HepG2 (cell line): Measurements from ENCODE around the gene OSCP1. TPM values are rescaled to one million over a fixed set of nuclear protein-coding genes. Genes with fewer than 3 reads are reported as not detected.

Experiments
- AGO1 ChIP-seq: fragments of 200-400 bp; formaldehyde crosslinking; IDR thresholded peaks from 2 replicates; pipeline ENCODE4 v1.6.1; 2017; ENCODE audit warnings: mild to moderate bottlenecking, low read depth, low read length, moderate library complexity; ENCODE audit not compliant: poor library complexity, severe bottlenecking
- AGO2 ChIP-seq: fragments of 200-400 bp; formaldehyde crosslinking; optimal IDR thresholded peaks from 2 replicates; pipeline ENCODE3; 2017; ENCODE audit warnings: mild to moderate bottlenecking, low read depth, low read length, moderate library complexity
- ATF7-NPFF ChIP-seq: sonication (generic); formaldehyde crosslinking; IDR thresholded peaks from 2 replicates; pipeline ENCODE4 v1.8.1; 2023; ENCODE audit warnings: mild to moderate bottlenecking, low read depth, missing genetic modification reagents, moderate library complexity
- ELF4 ChIP-seq: sonication (generic); formaldehyde crosslinking; IDR thresholded peaks from 2 replicates; pipeline ENCODE4 v1.5.0; 2020; ENCODE audit warnings: missing genetic modification reagents, mild to moderate bottlenecking, moderate library complexity, borderline replicate concordance
- GPN1 ChIP-seq: sonication (generic); formaldehyde crosslinking; IDR thresholded peaks from 2 replicates; pipeline ENCODE4 v1.5.1; 2020; ENCODE audit warnings: missing genetic modification reagents, borderline replicate concordance
- GZF1 ChIP-seq: sonication (generic); formaldehyde crosslinking; IDR thresholded peaks from 2 replicates; pipeline ENCODE4 v1.5.1; 2020; ENCODE audit warnings: mild to moderate bottlenecking, missing genetic modification reagents
- HNRNPK ChIP-seq: fragments of 200-400 bp; formaldehyde crosslinking; IDR thresholded peaks from 2 replicates; pipeline ENCODE4 v1.6.1; 2018; ENCODE audit warnings: low read length, low read depth, moderate library complexity, mild to moderate bottlenecking; ENCODE audit not compliant: poor library complexity, severe bottlenecking
- JUN ChIP-seq: sonication (generic); formaldehyde crosslinking; IDR thresholded peaks from 2 replicates; pipeline ENCODE4 v1.4.0; 2020; ENCODE audit warnings: mild to moderate bottlenecking, missing genetic modification reagents
- KDM5A ChIP-seq: fragments of 200-600 bp; sonication (generic); IDR thresholded peaks from 2 replicates; pipeline ENCODE4 v1.7.0; 2018; ENCODE audit warnings: antibody characterized with exemption, mild to moderate bottlenecking, low read length, borderline replicate concordance
- PITX1 ChIP-seq: sonication (generic); formaldehyde crosslinking; IDR thresholded peaks from 2 replicates; pipeline ENCODE4 v1.5.1; 2020; ENCODE audit warnings: mild to moderate bottlenecking, missing genetic modification reagents
- TRIM24 ChIP-seq: sonication (generic); formaldehyde crosslinking; IDR thresholded peaks from 2 replicates; pipeline ENCODE4 v1.8.0; 2022; ENCODE audit warnings: mild to moderate bottlenecking, missing genetic modification reagents
- ZNF563 ChIP-seq: sonication (generic); formaldehyde crosslinking; IDR thresholded peaks from 2 replicates; pipeline ENCODE4 v1.8.0; 2022; ENCODE audit warnings: mild to moderate bottlenecking, moderate library complexity, missing genetic modification reagents
- ZNF607 ChIP-seq: sonication (generic); formaldehyde crosslinking; IDR thresholded peaks from 2 replicates; pipeline ENCODE4 v1.5.1; 2020; ENCODE audit warnings: missing genetic modification reagents, mild to moderate bottlenecking, borderline replicate concordance
- ZNF629 ChIP-seq: sonication (generic); formaldehyde crosslinking; conservative IDR thresholded peaks from 2 replicates; pipeline ENCODE4 v1.5.0; 2020; ENCODE audit warnings: missing genetic modification reagents
- ZNF737 ChIP-seq: sonication (generic); formaldehyde crosslinking; IDR thresholded peaks from 2 replicates; pipeline ENCODE4 v1.5.0; 2020; ENCODE audit warnings: missing genetic modification reagents, mild to moderate bottlenecking, borderline replicate concordance
- ZNF782 ChIP-seq: sonication (generic); formaldehyde crosslinking; IDR thresholded peaks from 2 replicates; pipeline ENCODE4 v1.4.0; 2020; ENCODE audit warnings: missing genetic modification reagents, mild to moderate bottlenecking, borderline replicate concordance
- ZNF816 ChIP-seq: sonication (generic); formaldehyde crosslinking; IDR thresholded peaks from 2 replicates; pipeline ENCODE4 v1.8.0; 2022; ENCODE audit warnings: missing genetic modification reagents, mild to moderate bottlenecking, borderline replicate concordance
- ZSCAN9 ChIP-seq: IDR thresholded peaks from 2 replicates; pipeline ENCODE4 v1.6.1; 2016; ENCODE audit warnings: borderline replicate concordance
- polyA plus RNA-seq, 8 experiments: library from polyadenylated mRNA; depleted of rRNA in 3 of 8; stranded (reverse) in 7 of 8; unstranded in 1 of 8; fragments of >200 nt; fragmentation: Illumina TruSeq in 4 of 8; extraction: Trizol in 4 of 8; gene quantifications; 2 replicates each; pipeline versions ENCODE4 v1.2.1 to v1.2.3, GENCODE V29; 2011 to 2016; ENCODE audit warnings: low read depth in 4 of 8, missing spikeins in 1 of 8, mixed read lengths in 1 of 8; ENCODE audit not compliant: insufficient read depth in 1 of 8
- total RNA-seq, 5 experiments: library from RNA; depleted of rRNA; stranded (reverse); fragments of >200 nt; fragmentation: Illumina TruSeq; extraction: Trizol; gene quantifications; 2 replicates each; pipeline ENCODE4 v1.2.3, GENCODE V29; 2016; ENCODE audit warnings: low read depth in 1 of 5
- TF ChIP-seq, protein P1 (sequence below): IDR thresholded peaks from 2 replicates; pipeline ENCODE4 v1.6.1; 2016; ENCODE audit warnings: missing compliant biosample characterization, missing genetic modification reagents, borderline replicate concordance
- TF ChIP-seq, protein P2 (sequence below): sonication (generic); formaldehyde crosslinking; IDR thresholded peaks from 2 replicates; pipeline ENCODE4 v1.8.1; 2023; ENCODE audit warnings: missing genetic modification reagents, mild to moderate bottlenecking, borderline replicate concordance
- TF ChIP-seq, protein P3 (sequence below): sonication (generic); formaldehyde crosslinking; IDR thresholded peaks from 2 replicates; pipeline ENCODE4 v1.5.1; 2020; ENCODE audit warnings: mild to moderate bottlenecking, moderate library complexity, missing genetic modification reagents
- TF ChIP-seq, protein P4 (sequence below): sonication (generic); formaldehyde crosslinking; IDR thresholded peaks from 2 replicates; pipeline ENCODE4 v1.4.0; 2020; ENCODE audit warnings: missing genetic modification reagents
- TF ChIP-seq, protein P5 (sequence below): sonication (generic); formaldehyde crosslinking; IDR thresholded peaks from 2 replicates; pipeline ENCODE4 v1.5.0; 2020; ENCODE audit warnings: missing genetic modification reagents

Gene OSCP1
- total and polyA plus RNA-seq, 2 of the 13 experiments (the other 11 are each of a cell fraction or from before 2014, with no cell fraction given) = 0.60 to 0.84 TPM

DNA sequence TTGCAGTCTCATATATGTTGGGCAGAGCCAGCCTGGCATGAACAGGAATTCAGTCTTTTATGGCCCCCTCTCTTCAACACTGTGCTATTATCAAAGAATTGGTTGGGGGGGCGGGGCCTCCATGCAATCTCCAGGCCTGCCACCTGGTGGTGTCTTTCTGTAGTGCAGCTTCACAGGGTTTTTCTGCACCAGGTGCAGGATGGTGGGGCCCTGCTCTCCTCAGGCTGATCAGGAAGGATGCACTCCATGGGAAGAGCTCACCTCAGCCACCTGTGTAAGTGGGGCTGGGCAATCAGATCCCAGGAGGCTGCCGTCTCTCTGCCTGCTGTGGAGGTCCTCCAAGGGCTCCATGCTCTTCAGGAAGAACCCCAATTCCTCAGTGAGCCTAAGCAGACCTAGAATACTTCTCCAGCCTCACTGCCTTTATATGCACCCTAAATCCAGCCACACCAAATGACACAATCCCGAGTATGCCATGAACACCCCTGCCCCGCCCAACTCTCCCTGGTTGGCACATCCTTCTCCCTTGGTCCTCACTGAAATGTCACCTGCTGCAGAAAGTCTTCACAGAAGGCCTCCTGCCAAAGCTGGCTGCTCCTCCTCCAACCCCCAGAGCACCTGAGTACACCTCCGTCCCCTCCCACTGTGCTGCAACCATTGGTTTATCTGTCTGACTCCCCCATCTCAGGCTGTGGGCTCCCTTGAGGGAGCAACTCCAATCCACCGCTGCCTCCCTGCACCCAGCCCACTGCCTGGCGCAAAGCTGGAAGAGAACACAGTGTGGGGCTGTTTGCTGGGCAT is 81.0 kb downstream of the OSCP1 start (continued):
- TF ChIP-seq GZF1 (CRISPR knock-in tag) (no peak), AGO1 (no peak), ZNF563 (no peak), HNRNPK (no peak), ELF4 (CRISPR knock-in tag) (no peak), KDM5A (no peak), GPN1 (no peak), ZNF607 (CRISPR knock-in tag) (no peak), ATF7-NPFF (CRISPR knock-in tag) (no peak), ZNF816 (CRISPR knock-in tag) (no peak), ZNF737 (CRISPR knock-in tag) (no peak), JUN (CRISPR knock-in tag) (no peak), AGO2 (no peak), ZNF782 (no peak), ZNF629 (CRISPR knock-in tag) (no peak), TRIM24 (CRISPR knock-in tag) (no peak), ZSCAN9 (no peak), PITX1 (CRISPR knock-in tag) (no peak)
- TF ChIP-seq, protein P1, sequence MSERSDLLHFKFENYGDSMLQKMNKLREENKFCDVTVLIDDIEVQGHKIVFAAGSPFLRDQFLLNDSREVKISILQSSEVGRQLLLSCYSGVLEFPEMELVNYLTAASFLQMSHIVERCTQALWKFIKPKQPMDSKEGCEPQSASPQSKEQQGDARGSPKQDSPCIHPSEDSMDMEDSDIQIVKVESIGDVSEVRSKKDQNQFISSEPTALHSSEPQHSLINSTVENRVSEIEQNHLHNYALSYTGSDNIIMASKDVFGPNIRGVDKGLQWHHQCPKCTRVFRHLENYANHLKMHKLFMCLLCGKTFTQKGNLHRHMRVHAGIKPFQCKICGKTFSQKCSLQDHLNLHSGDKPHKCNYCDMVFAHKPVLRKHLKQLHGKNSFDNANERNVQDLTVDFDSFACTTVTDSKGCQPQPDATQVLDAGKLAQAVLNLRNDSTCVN = no peak
- TF ChIP-seq, protein P2, sequence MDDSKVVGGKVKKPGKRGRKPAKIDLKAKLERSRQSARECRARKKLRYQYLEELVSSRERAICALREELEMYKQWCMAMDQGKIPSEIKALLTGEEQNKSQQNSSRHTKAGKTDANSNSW = no peak
- TF ChIP-seq, protein P3, sequence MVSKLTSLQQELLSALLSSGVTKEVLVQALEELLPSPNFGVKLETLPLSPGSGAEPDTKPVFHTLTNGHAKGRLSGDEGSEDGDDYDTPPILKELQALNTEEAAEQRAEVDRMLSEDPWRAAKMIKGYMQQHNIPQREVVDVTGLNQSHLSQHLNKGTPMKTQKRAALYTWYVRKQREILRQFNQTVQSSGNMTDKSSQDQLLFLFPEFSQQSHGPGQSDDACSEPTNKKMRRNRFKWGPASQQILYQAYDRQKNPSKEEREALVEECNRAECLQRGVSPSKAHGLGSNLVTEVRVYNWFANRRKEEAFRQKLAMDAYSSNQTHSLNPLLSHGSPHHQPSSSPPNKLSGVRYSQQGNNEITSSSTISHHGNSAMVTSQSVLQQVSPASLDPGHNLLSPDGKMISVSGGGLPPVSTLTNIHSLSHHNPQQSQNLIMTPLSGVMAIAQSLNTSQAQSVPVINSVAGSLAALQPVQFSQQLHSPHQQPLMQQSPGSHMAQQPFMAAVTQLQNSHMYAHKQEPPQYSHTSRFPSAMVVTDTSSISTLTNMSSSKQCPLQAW = 0 out of 2 replicates have a peak, but pooled peaks have one; percentile 16
- TF ChIP-seq, protein P4, sequence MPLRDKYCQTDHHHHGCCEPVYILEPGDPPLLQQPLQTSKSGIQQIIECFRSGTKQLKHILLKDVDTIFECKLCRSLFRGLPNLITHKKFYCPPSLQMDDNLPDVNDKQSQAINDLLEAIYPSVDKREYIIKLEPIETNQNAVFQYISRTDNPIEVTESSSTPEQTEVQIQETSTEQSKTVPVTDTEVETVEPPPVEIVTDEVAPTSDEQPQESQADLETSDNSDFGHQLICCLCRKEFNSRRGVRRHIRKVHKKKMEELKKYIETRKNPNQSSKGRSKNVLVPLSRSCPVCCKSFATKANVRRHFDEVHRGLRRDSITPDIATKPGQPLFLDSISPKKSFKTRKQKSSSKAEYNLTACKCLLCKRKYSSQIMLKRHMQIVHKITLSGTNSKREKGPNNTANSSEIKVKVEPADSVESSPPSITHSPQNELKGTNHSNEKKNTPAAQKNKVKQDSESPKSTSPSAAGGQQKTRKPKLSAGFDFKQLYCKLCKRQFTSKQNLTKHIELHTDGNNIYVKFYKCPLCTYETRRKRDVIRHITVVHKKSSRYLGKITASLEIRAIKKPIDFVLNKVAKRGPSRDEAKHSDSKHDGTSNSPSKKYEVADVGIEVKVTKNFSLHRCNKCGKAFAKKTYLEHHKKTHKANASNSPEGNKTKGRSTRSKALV (CRISPR knock-in tag) = no peak
- TF ChIP-seq, protein P5, sequence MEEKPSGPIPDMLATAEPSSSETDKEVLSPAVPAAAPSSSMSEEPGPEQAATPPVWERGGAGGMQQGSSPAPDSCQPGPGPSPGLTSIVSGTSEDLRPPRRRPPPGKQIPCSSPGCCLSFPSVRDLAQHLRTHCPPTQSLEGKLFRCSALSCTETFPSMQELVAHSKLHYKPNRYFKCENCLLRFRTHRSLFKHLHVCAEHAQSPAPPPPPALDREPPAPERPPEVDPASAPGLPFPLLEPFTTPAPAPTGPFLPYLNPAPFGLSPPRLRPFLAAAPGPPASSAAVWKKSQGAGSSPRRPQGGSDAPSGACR (CRISPR knock-in tag) = no peak
